ENCODE measurements around the gene SP3.

The SP3 gene

GRCh38 chr2:173965372-173966025 lies at the start of gene SP3:
TSS of gene SP3 (minus strand) at chr2:173965373. CDS start at chr2:173965171, 202 bp downstream.
- peak; percentile 97 for DNase-seq (ENCODE audit: low read depth)
- 0 out of 2 replicates have a peak, but pooled peaks have one; percentile 3 for TF ChIP-seq CTCF (conservative IDR thresholded peaks at IDR 0.05; ENCODE audit: low read length)
- peak within 1 kb of the TSS; percentile 88 for H3K4me3 ChIP-seq (ENCODE audit: low read length)

- peak; percentile 39 for DNase-seq (ENCODE audit: low read depth)
- TF ChIP-seq CTCF (conservative IDR thresholded peaks at IDR 0.05; ENCODE audit: low read length), result no peak
- no peak overlapping the region for H3K4me3 ChIP-seq (ENCODE audit: low read length)
Measured at GRCh38 chr2:174014699-174015070, 49.5 kb upstream of the SP3 start.

GRCh38 chr2:174014011-174014698 lies 49.0 kb upstream of the SP3 start:
- H3K4me3 ChIP-seq (ENCODE audit: low read length), result no peak overlapping the region
- peak; percentile 66 for DNase-seq (ENCODE audit: low read depth)
- no peak for TF ChIP-seq CTCF (conservative IDR thresholded peaks at IDR 0.05; ENCODE audit: low read length)

- peak overlapping the region; percentile 54 for H3K4me3 ChIP-seq (ENCODE audit: low read length)
- no peak for TF ChIP-seq CTCF (conservative IDR thresholded peaks at IDR 0.05; ENCODE audit: low read length)
- DNase-seq (ENCODE audit: low read depth), result peak; percentile 43
Measured at GRCh38 chr2:174013315-174013751, 48.2 kb upstream of the SP3 start.

DNA sequence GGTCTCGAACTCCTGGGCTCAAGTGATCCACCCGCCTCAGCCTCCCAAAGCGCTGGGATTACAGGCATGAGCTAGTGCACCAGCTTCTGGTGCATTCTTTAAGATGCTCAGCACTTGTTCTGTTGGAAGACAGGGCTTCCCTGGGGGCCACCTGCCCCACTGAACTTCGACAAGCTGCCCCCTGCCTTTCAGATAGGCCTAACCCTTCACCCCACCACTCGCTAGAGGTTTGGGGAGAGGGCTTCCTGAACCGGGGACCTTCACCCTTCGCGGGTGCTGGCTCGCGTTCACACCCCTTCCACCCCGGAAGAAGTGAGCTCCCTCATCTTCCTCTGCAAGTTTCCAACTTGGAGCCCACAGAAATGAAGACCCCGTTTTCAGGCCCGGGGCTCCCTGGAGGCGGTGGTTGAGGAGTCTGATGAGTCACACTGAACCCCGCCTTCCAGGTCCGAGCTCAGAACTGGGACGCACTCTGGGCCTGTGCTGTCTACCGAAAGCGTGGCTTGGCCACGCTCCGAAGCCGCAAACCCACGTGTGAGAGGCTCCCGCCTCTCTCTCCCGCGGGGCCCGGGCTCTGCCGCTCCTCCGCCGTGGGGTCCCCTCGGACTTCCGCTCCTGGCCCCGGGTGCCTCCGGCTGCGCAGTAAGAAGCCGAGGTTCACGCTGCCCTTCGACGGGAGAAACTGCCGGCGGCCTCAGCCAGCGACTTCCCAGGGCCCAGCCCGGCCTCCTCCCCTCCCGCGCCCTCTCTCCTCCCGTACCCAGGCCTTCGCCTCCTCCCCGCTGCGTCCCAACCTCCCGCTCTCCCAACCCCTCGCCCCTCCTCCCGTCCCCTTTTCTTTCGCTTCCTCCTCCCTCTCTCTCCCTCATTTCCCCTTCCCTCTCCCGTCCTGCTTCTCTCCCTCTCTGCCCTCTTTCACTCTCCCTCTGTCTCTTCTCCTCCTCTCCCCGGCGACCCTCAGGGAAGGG lies 47.5 kb upstream of the SP3 start:
- peak overlapping the region; percentile 54 for H3K4me3 ChIP-seq (ENCODE audit: low read length)
- TF ChIP-seq CTCF (conservative IDR thresholded peaks at IDR 0.05; ENCODE audit: low read length), result no peak
- peak; percentile 55 for DNase-seq (ENCODE audit: low read depth)

DNA sequence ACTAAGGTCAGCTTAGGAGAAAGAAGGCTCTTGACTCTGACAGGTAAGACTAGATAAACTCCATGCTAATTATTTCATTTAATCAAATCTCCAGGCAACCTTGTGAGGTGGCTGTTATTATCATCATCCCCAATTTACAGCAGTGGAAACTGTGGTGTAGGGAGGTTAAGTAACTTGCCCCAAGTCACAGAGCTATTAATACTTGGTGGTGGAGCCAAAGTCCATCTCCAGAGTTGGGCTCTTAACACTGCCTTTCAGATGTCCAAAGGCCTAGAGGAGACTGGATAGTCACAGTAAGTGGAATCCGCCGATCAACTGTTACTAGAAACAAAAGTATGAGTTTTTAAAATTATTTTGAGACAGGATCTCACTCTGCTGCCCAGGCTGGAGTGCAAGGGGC lies 46.6 kb upstream of the SP3 start:
- H3K4me3 ChIP-seq (ENCODE audit: low read length), result no peak overlapping the region
- no peak for TF ChIP-seq CTCF (conservative IDR thresholded peaks at IDR 0.05; ENCODE audit: low read length)
- DNase-seq (ENCODE audit: low read depth), result no peak

Measured in AG10803 (cell line).